ENCODE measurements around the gene MCCC1.

DNA sequence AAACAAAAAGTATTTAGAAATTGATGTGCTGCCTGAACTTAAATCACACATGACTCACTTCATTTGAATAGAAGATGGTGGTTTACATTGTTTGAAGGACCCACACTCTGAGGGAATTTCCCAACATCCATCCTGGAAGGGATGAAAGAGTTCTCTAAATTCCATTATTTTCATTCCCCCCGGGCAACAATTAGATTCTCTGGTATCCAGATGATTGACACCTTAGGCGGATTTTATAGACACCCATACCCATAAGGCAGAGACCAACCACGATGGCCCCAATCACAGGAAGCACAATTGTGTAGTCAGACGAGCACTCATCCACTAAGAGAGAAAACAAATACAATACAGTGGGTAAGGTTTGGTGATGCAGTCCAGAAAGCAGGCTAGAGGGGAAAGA lies 24.6 kb upstream of the MCCC1 start:
- TF ChIP-seq, protein P1, sequence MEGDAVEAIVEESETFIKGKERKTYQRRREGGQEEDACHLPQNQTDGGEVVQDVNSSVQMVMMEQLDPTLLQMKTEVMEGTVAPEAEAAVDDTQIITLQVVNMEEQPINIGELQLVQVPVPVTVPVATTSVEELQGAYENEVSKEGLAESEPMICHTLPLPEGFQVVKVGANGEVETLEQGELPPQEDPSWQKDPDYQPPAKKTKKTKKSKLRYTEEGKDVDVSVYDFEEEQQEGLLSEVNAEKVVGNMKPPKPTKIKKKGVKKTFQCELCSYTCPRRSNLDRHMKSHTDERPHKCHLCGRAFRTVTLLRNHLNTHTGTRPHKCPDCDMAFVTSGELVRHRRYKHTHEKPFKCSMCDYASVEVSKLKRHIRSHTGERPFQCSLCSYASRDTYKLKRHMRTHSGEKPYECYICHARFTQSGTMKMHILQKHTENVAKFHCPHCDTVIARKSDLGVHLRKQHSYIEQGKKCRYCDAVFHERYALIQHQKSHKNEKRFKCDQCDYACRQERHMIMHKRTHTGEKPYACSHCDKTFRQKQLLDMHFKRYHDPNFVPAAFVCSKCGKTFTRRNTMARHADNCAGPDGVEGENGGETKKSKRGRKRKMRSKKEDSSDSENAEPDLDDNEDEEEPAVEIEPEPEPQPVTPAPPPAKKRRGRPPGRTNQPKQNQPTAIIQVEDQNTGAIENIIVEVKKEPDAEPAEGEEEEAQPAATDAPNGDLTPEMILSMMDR (IDR thresholded peaks at IDR 0.05) = no peak
- TF ChIP-seq POLR2A (IDR thresholded peaks at IDR 0.05) = no peak
